Body of pancreas (tissue), 4 donors: ENCODE measurements around the gene BCL7A. TPM values are rescaled to one million over a fixed set of nuclear protein-coding genes. Genes with fewer than 3 reads are reported as not detected.

Experiments
- ATAC-seq: fragments of 150-250 bp; one replicate; pipeline ENCODE4 v1.9.1; 2016
- DNase-seq, 4 donors: peaks; one replicate each; pipeline ENCODE4 v3.0.0-alpha.2; 2019
- H3K27ac ChIP-seq, 4 donors: fragments of 200-600 bp; sonication (generic); 1 replicate in 3 of 4; 2 replicates in 1 of 4; pipeline versions ENCODE4 v1.5.1 to v1.6.1; 2016 to 2019; ENCODE audit warnings: mild to moderate bottlenecking in 1 of 4, mixed read lengths in 1 of 4, moderate library complexity in 1 of 4
- H3K27me3 ChIP-seq, 2 donors: fragments of 200-600 bp; sonication (generic); one replicate each; pipeline ENCODE4 v1.6.0; 2016; ENCODE audit warnings: mild to moderate bottlenecking in 1 of 2
- H3K36me3 ChIP-seq, 2 donors: fragments of 200-600 bp; sonication (generic); replicated peaks in 1 of 2; 2 replicates each; pipeline ENCODE4 v1.5.1; 2016; ENCODE audit warnings: low read depth in 2 of 2; ENCODE audit not compliant: insufficient read depth in 1 of 2
- H3K4me1 ChIP-seq: fragments of 200-600 bp; sonication (generic); one replicate; pipeline ENCODE4 v1.6.0; 2016
- H3K4me3 ChIP-seq, 2 donors: fragments of 200-600 bp; sonication (generic); 1 replicate in 1 of 2; 2 replicates in 1 of 2; pipeline ENCODE4 v1.5.1; 2016 to 2019
- H3K9me3 ChIP-seq, 3 donors: fragments of 200-600 bp; sonication (generic); 1 replicate in 2 of 3; 2 replicates in 1 of 3; pipeline ENCODE4 v1.5.1; 2016
- POLR2A ChIP-seq, 3 donors: fragments of 450-650 bp; IDR thresholded peaks; one replicate each; pipeline ENCODE4 v1.6.1; 2016; ENCODE audit warnings: antibody characterized with exemption in 3 of 3, mild to moderate bottlenecking in 2 of 3
- WGBS, 2 donors: methylation state at CpG; one replicate each; pipeline ENCODE4 v1.1.5; 2017; 5-methylcytosine and 5-hydroxymethylcytosine counted together
- intact Hi-C: fragments of 100-400 bp; cut with DNase I; formaldehyde crosslinking; loops from one replicate; pipeline ENCODE4 v1.15.1; 2023
- total RNA-seq, 2 donors: library from RNA; depleted of rRNA; stranded (reverse); fragments of >200 nt; gene quantifications; one replicate each; pipeline ENCODE4 v1.1.0, GENCODE V29; 2016
- TF ChIP-seq, protein P1 (sequence below), 7 experiments: fragments of 450-650 bp in 4 of 7; fragments of 200-600 bp in 3 of 7; sonication (generic) in 3 of 7; IDR thresholded peaks; one replicate each; pipeline ENCODE4 v1.5.1; 2016 to 2019; ENCODE audit warnings: antibody characterized with exemption in 7 of 7

BCL7A gene
- total RNA-seq, 2 donors from 2014 or later = 19.1 to 25.2 TPM

DNA sequence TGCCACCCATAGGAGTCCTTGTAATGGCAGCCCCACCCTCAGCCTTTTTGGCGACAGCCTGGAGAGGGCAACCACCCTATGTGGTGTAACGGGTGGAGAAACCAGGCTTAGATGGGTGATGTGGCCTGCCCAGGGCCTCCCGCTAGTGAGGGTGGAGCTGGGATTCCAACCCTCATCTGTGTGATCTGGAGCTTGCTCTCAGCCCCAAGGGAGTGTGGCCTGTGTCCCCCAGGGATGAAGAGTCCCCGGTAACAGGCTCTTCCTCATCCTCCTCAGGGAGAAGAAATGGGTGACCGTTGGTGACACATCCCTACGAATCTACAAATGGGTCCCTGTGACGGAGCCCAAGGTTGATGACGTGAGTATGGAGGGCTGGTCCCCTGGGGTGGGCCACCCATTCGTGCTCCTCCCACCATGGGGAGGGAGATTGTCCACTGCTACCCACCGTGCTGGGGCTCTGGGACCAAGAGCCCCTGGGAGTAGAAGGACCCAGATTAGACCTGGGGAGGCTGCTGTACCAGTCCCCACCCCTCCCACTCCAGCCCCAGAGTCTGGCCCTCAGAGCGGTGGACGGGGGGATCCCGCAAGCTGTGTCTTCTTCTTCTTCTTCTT is 8.8 kb downstream of the BCL7A start:
- Histone ChIP-seq H3K4me1 (peaks cover 68% of the 10 kb centered on the region), H3K27ac (peak overlapping the region; percentile 67 to 81 (median 72)), H3K27me3 (no peaks in the 10 kb centered on the region), H3K4me3 (no peak overlapping the region), H3K36me3 (no peaks in the 10 kb centered on the region), H3K9me3 (no peaks in the 10 kb centered on the region)
- intact Hi-C loops = no loop called here
- ATAC-seq = no peak
- 81 to 94% methylated on average over 10 to 13 of the region's 13 CpGs for WGBS, 2 donors
- TF ChIP-seq, protein P1, sequence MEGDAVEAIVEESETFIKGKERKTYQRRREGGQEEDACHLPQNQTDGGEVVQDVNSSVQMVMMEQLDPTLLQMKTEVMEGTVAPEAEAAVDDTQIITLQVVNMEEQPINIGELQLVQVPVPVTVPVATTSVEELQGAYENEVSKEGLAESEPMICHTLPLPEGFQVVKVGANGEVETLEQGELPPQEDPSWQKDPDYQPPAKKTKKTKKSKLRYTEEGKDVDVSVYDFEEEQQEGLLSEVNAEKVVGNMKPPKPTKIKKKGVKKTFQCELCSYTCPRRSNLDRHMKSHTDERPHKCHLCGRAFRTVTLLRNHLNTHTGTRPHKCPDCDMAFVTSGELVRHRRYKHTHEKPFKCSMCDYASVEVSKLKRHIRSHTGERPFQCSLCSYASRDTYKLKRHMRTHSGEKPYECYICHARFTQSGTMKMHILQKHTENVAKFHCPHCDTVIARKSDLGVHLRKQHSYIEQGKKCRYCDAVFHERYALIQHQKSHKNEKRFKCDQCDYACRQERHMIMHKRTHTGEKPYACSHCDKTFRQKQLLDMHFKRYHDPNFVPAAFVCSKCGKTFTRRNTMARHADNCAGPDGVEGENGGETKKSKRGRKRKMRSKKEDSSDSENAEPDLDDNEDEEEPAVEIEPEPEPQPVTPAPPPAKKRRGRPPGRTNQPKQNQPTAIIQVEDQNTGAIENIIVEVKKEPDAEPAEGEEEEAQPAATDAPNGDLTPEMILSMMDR (IDR thresholded peaks at IDR 0.05) = no peak
- no peak for TF ChIP-seq POLR2A (IDR thresholded peaks at IDR 0.05)
- no peak for DNase-seq

DNA sequence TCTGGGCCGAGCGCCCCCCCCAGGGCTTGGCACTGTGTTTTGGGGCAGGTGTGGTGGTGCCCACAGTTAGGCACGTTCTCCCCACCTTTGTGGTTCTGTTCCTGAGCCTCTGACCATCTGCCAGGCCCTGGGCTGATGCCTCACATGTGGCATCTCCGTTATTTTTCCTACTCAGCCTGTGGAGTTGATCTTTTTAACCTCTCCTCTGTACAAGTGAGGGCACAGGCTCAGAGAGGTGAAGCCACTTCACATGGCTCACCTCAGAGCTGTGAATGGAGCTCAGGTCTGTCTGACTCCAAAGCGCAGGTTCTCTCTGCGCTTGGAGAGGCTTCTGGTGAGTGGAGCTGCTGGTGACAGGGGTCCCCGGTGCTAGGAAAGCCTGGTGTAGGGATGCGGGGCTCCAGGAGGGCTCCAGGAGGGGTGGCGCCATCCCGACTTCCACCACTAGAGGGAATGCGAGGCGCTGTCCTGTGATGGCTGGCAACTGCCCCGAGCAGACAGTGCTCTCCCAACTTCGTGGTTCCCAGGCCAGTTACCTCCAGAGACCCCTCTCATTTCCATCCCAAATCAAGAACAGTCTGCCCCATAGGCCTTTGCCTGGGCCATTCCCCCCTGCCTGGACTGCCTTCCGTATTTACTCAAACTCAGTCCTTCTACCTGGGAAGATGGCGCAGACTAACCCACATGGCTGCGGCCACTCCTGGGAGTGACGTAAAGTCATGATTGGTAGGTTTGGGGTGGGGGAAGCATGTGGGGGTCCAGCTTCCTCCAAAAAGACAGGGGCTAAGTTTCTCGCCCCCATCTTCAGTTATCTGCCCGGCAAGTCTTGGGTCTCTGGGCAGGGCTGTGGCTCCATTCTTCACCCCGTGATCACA is 9.9 kb downstream of the BCL7A start:
- Histone ChIP-seq H3K36me3 (no peaks in the 10 kb centered on the region), H3K27ac (peak overlapping the region in 3 of 4 donors; percentile 68 to 81 (median 76)), H3K9me3 (no peaks in the 10 kb centered on the region), H3K4me1 (peaks cover 66% of the 10 kb centered on the region), H3K4me3 (no peak overlapping the region), H3K27me3 (no peaks in the 10 kb centered on the region)
- intact Hi-C loops = no loop called here
- 63% methylated on average over 20 to 21 of the region's 21 CpGs for WGBS, 2 donors
- no peak for TF ChIP-seq POLR2A (IDR thresholded peaks at IDR 0.05)
- TF ChIP-seq, protein P1 (IDR thresholded peaks at IDR 0.05) = peak; percentile 48 to 79 (median 63)
- DNase-seq (peak; percentile 39 to 71 (median 56)), ATAC-seq (peak; percentile 36)

DNA sequence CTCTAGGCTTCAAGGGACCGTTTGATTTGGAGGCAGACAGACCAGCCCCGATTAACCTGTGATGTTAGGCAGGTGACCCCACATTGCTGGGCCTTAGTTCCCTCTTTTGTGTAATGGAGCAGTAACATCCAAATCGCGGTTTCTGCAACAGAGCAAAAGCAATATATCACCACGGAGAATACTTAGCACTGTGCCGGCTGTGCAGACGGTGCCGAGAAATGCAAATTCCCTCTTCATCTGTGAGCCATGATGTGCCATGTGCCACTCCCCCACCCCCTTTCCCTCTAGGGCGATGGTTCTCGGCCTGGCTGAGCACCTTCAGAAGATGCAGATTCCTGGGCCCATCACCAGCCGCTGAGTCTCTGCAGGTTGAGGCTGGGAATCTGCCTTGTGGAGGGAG is 10.9 kb downstream of the BCL7A start:
- TF ChIP-seq, protein P1 (IDR thresholded peaks at IDR 0.05) = no peak
- no peak for TF ChIP-seq POLR2A (IDR thresholded peaks at IDR 0.05)
- DNase-seq (no peak), ATAC-seq (no peak)
- intact Hi-C loops = no loop called here
- Histone ChIP-seq H3K27ac (no peak overlapping the region), H3K36me3 (no peaks in the 10 kb centered on the region), H3K9me3 (no peaks in the 10 kb centered on the region), H3K4me3 (no peak overlapping the region), H3K27me3 (no peaks in the 10 kb centered on the region), H3K4me1 (peaks cover 57% of the 10 kb centered on the region)
- WGBS, 2 donors = 82 to 85% methylated on average over 11 of the region's 11 CpGs

DNA sequence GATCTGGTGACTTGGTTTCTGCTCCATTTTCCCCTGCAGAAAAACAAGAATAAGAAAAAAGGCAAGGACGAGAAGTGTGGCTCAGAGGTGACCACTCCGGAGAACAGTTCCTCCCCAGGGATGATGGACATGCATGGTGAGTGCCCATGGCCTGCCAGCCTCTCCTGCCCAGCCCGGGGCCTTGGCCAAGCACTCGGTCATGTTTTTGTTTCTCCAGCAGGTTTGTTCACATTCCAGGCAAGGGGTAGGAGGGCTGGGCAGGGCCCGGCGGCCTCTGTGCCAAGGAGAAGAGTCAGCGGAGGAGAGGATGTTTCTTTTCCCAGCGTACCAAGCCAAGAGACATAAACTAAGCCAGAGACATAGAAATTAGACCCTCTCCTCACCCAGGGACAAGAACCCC is 13.6 kb downstream of the BCL7A start:
- no peak overlapping the region for H3K4me3 ChIP-seq
- DNase-seq = peak; percentile 48 to 76 (median 63)

More for the DNA sequence above, 13.6 kb downstream of the BCL7A start:
- WGBS, 2 donors = 55 to 61% methylated on average over 6 to 8 of the region's 8 CpGs
- no peak for TF ChIP-seq POLR2A (IDR thresholded peaks at IDR 0.05)
- TF ChIP-seq, protein P1 (IDR thresholded peaks at IDR 0.05) = no peak
- intact Hi-C loops = no loop called here
- Histone ChIP-seq H3K27me3 (no peaks in the 10 kb centered on the region), H3K9me3 (no peaks in the 10 kb centered on the region), H3K27ac (peak overlapping the region; percentile 34 to 67 (median 50)), H3K4me1 (peaks cover 38% of the 10 kb centered on the region), H3K36me3 (no peaks in the 10 kb centered on the region)
- peak; percentile 79 for ATAC-seq
